NCI-H2171 treated with DMSO at 0.1 percent for 48 hours (cell line): ENCODE data around the gene TNFSF8.

Source experiments
- DNase-seq: peaks from one replicate; lab custom pipeline; 2025; lab: John Stamatoyannopoulos, UW

The TNFSF8 gene

DNA sequence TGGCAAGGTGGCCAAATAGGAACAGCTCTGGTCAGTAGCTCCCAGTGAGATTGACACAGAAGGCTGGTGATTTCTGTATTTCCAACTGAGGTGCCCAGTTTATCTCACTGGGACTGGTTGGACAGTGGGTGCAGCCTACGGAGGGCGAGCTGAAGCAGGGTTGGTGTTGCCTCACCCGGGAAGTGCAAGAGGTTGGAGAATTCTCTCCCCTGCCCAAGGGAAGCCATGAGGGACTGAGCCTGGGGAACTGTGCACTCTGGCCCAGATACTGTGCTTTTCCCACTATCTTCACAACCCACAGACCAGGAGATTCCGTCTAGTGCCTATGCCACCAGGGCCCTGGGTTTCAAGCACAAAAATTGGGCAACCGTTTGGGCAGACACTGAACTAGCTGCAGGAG lies 61.0 kb downstream of the TNFSF8 start:
- no peak for DNase-seq

- no peak for DNase-seq
Measured at GRCh38 chr9:114867327-114867726, 63.1 kb downstream of the TNFSF8 start.

- no peak for DNase-seq
Measured at GRCh38 chr9:114864471-114864870, 65.9 kb downstream of the TNFSF8 start.

- DNase-seq: no peak
Measured at GRCh38 chr9:114861922-114862605, 68.3 kb downstream of the TNFSF8 start.

DNA sequence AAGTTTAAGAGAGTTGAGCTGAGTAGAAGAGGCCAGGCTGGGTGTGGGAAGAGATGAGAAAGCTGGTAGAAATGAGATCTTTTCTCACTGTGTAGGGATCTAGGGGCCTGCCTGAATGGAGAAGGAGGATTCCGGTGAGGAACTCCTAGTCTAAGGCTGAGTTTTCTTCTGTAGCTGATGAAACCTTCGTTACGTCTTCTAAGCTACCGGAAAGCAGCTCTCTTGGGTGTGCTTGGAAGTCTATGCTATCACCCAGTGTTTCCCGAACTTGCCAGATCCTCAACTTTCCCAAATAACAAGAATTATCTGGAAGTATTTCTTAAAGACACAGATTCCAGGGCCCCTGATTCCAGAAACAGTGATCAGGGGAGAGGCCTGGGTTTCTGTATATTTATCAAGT lies 69.1 kb downstream of the TNFSF8 start:
- DNase-seq: no peak

DNA sequence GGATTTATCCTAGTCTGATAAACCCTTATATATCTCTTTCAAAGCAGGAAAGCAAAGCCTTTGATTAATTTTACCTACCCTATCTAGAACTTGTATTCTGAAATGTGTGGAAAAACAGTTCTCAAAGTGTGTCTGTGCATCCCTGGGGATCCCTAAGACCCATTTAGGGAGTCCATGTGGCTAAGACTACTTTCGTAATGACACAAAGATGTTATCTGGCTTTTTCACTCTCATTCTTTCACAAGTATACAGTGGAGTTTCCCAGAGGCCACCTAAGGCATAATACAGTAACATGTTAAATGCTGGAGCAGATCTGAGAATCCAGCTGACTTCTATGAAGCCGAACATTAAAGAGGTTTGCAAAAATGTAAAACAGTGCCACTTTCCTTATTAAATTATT lies 70.2 kb downstream of the TNFSF8 start:
- DNase-seq: no peak

DNA sequence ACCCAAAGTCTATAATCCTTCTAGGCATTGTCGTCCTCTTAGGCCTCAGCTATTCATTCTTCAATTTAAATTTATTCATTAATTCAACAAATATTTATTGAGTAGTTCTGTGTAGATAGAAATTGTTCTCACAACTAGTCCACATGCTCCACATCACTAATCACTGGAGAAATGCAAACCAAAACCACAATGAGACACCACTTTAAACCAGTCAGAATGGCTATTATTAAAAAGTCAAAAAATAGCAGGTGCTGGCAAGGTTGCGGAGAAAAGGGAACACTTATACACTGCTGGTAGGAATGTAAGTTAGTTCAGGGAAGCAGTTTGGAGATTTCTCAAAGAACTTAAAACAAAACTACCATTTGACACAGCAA lies 73.5 kb downstream of the TNFSF8 start:
- DNase-seq: no peak

- DNase-seq: no peak
Measured at GRCh38 chr9:114856215-114856941, 74.0 kb downstream of the TNFSF8 start.

DNA sequence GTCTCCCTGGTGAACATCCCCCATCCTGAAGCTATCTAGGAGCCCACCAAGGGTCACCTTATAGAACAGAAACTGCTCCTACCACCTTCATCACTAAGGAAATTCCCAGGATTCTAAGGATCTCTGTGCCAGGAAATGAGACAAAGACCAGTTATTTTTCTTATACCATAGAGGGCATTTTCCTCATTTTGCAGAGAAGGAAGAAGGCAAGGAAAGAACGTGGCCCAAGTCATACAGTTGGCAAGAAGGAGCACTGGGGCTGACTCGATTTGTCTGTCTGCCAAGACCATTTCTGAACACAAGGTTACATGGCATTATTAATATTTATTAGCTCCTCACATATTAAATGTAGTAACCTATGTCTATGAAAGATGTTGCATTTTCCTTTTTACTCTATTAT lies 74.9 kb downstream of the TNFSF8 start:
- DNase-seq: no peak

- no peak for DNase-seq
Measured at GRCh38 chr9:114854736-114855355, 75.5 kb downstream of the TNFSF8 start.

DNA sequence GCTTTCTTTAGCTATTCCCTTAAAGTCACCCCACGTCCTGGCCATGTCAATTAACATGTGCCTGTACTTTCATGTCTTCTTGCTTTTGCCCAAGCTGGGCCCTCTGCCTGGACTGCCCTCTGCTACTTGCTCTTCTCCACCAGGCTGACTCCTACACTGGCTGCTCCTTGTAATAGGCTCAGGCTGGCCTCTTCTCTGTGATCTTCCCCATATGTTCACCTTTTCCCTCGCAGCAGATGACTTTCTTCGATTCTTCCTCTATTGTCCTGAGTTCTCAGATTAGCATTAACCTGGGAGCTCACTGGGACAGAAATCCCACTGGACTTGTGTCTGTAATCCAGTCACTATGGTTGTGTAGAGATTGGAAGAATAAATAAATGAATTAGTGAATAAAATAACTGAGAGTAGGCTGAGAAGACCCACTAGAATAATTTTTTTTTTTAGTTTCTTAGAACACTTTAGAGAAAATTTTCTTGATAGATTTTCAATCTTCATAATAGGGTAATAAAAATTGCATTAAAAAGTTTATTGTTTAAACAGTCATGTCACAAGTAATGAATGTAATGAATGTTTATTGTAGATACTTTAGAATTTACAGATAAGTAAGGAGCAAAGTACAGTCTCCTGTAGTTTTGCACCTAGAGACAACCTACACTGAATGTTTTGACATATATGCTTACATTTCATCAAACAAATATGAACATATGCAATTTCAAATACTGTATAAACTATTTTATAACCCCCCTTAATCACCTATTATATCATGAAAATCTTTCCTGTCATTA lies 77.1 kb downstream of the TNFSF8 start:
- DNase-seq: no peak

DNA sequence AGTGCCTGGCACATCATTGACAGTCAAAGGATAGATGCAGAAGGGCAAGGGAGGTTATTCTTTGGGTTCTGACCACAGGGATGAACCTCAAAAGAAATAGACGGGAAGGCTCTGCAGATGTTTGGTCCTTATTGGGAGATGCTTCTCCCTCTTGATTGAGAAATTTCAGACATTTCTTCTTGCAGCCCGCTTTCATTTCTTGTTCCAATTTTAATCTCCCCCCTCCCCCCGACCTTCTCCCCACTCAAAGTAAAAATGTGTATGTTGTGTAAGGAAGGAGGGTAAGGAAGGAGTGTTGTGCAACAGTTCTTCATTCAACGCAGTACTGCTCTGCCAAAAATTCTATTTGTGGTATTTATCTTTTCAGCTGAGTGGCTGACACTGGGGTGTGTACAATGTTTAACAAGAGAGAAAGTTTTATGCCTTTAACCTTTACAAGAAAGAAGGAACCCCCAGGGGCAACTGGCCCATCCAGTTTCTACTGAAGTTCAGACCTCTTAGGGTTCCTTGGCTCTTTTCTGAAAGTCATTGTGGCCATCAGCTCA lies 78.3 kb downstream of the TNFSF8 start:
- no peak for DNase-seq

DNA sequence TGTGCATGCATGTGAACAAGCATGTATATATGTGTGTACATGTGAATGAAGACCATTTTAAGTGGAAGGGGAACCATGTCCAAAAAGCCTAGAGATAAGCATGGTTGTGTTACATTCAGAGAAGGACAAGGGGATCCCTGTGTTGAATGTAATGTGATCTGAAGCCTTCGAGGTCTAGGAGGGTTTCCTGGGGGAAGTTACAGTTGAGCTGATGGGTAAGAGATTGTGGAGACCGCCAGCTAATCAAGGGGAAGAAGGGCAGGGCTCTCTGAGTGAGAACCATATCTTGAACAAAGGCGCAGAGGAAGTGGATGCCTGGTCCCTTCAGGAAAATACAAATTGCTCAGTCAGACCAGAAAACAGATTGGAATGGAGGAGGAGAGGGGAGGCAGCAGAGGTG lies 79.1 kb downstream of the TNFSF8 start:
- no peak for DNase-seq
